HG02759 (cell line): Measurements from ENCODE around the gene SRCAP.

ENCODE experiments used
- ATAC-seq: cut with Tn5 transposase; IDR thresholded peaks from one replicate; pipeline ENCODE4 v1.9.1; 2021; ENCODE audit warnings: mild to moderate bottlenecking, moderate library complexity; ENCODE audit not compliant: unreplicated experiment

SRCAP gene

DNA sequence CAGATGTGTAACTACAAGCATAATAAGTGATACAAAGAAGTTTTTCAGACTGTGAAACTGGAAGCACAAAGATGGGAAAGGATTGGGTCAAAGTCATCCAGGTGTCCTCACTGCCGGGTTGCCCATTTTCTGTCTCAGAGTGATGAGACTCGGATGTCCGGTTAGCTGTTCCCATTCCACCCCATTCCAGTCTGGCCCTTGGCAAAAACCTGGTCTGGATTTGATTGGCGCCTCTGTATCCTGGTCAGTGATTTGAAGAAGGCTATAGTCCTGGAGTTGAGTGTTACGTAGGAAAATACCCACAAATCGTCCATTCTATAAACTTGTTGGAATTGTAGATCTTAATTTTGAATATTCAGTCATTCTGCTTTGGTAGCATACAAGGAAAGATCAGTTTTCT lies 29.4 kb downstream of the SRCAP start:
- no peak for ATAC-seq

- no peak for ATAC-seq
These were observed 30.1 kb downstream of the SRCAP start for GRCh38 chr16:30728899-30729672.

DNA sequence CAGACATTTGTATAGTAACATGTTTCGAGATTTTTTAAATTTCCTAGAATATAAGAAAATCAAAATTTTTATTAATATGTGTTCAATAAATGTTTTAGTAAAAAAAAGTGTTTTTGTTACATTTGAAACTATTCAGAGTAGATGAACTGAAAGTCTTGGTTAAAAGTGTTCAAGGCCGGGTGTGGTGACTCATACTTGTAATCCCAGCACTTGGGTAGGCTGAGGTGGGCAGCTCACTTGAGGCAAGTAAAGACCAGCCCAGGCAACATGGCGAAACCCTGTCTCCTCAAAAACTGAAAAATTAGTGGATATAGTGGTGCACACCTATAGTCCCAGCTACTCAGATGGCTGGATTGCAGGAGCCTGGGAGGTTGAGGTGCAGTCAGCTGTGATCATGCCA lies 32.4 kb downstream of the SRCAP start:
- no peak for ATAC-seq

DNA sequence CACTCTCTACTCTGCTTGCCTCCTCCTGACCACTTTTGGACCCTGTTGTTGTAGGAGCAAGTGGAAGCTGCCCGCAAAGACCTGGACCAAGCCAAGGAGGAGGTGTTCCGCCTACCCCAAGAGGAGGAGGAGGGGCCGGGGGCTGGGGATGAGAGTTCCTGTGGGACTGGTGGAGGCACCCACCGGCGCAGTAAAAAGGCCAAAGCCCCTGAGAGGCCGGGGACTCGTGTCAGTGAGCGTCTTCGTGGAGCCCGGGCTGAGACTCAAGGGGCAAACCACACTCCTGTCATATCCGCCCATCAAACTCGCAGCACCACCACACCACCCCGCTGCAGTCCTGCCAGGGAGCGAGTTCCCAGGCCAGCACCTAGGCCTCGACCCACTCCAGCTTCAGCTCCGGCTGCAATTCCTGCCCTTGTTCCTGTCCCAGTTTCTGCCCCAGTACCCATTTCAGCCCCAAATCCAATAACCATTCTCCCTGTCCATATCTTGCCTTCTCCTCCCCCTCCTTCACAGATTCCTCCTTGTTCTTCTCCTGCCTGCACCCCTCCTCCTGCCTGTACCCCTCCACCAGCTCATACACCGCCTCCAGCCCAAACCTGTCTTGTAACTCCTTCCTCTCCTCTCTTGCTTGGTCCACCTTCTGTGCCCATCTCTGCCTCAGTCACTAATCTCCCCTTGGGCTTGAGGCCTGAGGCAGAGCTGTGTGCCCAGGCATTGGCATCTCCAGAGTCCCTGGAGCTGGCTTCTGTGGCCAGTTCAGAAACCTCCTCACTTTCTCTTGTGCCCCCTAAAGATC lies 38.2 kb downstream of the SRCAP start:
- ATAC-seq, result no peak

- ATAC-seq, result no peak
These were observed 39.0 kb downstream of the SRCAP start for GRCh38 chr16:30737794-30738648.

GRCh38 chr16:30738984-30739951 lies 40.3 kb downstream of the SRCAP start:
- no peak for ATAC-seq

DNA sequence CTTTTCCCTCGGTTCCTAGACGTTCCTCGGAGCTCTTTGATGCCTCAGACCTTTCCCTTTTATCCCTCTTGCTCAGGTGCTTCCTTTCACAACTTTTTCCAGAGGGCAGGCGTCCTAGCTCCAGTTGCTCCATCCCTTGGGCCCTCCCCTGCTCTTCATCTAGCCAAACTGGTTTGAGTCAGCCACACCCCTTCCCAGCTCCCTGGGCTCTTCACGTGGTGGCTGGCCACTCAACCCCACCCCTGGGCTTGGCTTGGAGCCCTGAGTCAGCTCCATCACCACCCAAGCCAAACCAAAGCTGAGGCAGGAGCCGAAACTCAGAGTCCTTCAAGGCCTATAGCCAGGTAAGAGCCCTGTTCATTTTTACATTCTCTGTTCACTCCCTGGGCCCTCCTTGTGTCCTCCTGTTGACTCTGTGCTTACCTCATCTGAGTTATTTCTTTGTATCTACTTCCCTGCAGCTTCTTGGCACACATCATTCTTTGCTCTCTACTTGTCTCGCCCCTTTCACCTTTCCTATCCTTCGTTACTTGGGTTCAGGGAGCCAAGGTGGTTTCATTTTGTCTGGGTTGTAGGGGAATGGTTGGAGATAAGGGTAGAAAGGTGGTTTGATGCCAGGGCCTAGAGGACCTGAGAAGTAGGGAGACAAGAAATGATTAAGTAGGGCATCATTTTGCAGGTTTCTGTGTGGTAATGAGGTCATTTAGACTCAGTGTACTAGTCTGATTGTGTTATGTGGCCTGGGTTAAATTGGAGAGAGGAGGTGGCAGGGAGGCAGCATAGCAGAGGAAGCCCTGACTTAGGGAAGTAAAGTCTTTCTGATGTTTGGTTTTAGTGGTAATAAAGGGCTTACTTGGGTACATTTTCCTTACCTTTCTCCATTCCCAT lies 41.6 kb downstream of the SRCAP start:
- no peak for ATAC-seq

DNA sequence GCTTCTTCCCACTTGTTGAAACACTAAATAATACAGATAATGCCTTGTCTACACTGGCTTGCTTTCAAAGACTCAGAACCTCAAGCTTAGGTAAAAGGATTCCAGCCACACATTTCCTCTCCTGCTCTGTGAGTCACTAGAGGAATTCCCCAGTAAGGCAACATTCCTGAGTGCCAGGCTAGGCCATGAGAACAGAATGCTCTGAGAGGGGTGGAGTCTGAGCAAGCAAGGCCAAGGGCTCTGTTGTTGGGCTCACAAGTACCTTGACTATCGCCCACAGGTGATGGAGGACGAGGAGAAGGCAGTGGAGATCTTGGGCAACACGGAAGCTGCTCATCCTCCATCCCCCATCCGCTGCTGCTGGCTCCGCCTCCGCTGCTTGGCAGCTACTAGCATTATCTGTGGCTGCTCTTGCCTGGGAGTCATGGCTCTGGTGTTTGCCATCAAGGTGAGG lies 42.5 kb downstream of the SRCAP start:
- no peak for ATAC-seq

GRCh38 chr16:30743716-30744115 lies 44.7 kb downstream of the SRCAP start:
- no peak for ATAC-seq

GRCh38 chr16:30744183-30744582 lies 45.2 kb downstream of the SRCAP start:
- ATAC-seq, result no peak

DNA sequence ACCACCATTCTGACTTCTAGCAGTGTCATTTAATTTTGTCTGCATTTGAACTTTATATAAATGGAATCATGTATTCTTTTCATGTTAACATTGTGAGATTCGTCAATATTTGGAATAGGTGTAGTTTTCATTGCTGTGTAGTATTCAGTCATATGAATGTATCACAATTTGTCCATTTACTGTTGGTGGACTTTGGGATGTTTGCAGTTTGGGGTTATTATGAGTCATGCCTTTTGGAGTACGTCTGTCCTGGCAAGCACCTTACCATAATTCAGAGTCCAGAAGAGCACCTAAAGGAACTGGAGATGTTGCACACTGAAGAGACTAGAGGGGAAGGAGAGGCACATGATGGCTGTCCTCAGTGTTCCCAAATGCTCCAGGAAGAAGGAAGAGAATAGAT lies 46.1 kb downstream of the SRCAP start:
- ATAC-seq, result no peak

GRCh38 chr16:30746638-30747175 lies 47.7 kb downstream of the SRCAP start:
- ATAC-seq, result no peak

GRCh38 chr16:30747331-30747730 lies 48.4 kb downstream of the SRCAP start:
- ATAC-seq, result no peak

DNA sequence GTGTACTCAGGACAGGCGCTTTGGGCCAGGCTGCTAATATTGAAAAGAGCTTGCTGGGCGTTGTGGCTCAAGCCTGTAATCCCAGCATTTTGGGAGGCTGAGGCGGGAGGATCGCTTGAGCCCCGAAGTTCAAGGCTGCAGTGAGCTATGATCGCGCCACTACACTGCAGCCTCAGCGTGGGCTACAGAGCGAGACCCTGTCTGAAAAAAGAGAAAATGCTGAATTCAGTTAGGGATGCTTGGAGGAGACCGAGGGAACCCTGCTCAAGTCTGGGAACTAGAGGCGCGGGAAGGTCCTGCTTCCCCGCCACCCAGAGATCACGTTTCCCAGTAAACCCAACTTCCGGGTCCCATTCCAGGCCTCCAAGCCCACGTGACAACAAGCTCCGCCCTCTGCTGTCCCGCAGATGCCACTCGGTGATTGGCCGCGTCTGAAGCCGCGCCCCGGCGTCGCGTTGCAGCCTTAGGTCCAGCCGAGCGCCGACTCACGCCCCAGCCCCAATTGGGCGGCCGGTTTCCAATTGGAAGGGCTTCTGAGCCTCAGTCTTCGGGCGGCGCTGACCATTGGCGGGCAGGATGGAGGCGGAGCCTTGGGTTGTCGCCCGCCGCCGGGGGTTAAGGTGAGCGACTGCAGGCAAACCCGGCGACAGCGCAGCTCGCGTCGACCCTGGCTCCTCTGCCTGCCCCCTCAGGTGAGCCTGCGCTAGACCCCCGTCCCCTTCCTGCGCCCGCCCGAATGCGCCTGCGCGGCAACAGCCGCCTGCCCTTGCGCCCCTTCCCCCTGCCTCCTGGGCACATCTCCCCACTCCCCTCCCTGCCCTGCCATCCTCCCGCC lies 49.0 kb downstream of the SRCAP start, which contains the start of gene PHKG2:
TSS of gene PHKG2 (plus strand) at position 627 of the 835 bp plus-strand sequence. CDS start 396 bp downstream, outside the sequence.
- ATAC-seq, result peak; percentile 97

DNA sequence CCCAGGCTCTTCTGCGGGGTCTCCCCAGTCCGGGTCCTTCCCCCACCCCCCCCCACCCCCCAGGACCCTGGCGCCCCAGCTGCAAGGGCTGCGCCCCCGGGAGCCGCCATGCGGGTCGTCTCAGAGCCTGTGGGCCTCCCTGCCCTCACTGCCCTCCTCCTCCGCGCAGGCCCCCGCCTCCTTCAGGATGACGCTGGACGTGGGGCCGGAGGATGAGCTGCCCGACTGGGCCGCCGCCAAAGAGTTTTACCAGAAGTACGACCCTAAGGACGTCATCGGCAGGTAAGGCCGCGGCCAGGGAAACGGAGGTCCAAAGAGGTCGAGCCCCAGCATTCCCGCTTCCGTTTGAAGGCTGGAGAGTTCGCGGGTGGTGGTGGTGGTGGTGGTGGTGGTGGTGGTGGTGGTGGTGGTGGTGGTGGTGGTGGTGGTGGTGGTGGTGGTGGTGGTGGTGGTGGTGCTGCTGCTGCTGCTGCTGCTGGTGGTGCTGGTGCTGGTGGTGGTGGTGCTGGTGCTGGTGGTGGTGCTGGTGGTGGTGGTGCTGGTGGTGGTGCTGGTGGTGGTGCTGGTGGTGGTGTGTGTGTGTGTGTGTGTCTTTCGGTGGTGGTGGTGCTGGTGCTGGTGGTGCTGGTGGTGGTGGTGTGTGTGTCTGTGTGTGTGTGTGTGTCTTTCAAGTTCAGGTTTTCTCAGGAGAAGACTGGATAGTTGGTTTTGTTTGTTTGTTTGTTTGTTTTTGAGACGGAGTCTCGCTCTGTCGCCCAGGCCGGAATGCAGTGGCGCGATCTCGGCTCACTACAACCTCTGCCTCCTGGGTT lies 49.9 kb downstream of the SRCAP start:
- ATAC-seq, result peak; percentile 15

DNA sequence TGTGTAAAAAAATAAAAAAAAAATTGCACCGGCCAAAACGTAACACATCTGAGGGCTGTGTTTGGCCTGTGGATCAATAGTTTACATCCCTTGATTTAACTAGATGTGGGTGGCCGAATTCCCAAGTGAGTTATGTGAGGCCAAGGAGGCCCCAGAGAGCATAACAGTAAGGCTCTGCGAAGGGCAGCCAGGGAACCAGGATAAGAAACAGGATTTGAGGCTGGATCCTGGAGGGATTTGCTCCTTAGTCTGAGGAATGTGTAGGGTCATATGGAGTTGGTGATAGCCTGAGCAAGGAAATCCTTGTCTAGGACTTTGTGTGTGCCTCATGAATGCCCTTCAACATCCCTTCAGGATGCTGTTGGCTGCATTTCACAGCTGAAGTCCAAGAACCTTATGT lies 51.2 kb downstream of the SRCAP start:
- ATAC-seq, result no peak

DNA sequence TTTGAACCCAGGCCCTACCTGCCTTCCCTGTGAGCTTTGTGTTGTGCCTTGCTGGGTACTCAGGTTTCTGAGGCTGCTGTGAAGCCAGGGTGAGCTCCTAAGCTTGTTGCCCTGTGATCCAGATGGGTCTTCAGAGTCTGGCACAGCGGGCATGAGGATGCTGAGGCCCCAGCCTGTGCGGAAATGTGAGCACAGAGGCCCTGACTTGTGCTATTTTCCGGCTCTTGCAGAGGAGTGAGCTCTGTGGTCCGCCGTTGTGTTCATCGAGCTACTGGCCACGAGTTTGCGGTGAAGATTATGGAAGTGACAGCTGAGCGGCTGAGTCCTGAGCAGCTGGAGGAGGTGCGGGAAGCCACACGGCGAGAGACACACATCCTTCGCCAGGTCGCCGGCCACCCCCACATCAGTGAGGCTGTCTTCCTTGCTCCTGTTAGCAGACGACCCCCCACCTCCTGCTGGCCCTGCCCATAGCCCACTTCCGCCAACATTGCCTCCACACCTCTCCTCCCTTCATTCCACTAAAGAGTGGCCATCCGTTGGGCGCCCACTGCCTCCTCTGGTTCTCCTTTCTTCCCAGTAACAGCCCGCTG lies 52.0 kb downstream of the SRCAP start:
- ATAC-seq, result no peak
